Measurements from ENCODE around the gene FASLG.
"Not testable (repeated sequence)": the region's sequence is repeated elsewhere in the genome, so short reads cannot be mapped to it uniquely, and the experiment has no call there.

Gene FASLG, protein sequence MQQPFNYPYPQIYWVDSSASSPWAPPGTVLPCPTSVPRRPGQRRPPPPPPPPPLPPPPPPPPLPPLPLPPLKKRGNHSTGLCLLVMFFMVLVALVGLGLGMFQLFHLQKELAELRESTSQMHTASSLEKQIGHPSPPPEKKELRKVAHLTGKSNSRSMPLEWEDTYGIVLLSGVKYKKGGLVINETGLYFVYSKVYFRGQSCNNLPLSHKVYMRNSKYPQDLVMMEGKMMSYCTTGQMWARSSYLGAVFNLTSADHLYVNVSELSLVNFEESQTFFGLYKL

DNA sequence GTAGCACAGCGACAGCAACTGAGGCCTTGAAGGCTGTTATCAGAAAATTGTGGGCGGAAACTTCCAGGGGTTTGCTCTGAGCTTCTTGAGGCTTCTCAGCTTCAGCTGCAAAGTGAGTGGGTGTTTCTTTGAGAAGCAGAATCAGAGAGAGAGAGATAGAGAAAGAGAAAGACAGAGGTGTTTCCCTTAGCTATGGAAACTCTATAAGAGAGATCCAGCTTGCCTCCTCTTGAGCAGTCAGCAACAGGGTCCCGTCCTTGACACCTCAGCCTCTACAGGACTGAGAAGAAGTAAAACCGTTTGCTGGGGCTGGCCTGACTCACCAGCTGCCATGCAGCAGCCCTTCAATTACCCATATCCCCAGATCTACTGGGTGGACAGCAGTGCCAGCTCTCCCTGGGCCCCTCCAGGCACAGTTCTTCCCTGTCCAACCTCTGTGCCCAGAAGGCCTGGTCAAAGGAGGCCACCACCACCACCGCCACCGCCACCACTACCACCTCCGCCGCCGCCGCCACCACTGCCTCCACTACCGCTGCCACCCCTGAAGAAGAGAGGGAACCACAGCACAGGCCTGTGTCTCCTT, at the start of gene FASLG:
Gene FASLG, plus strand, starts transcription at position 233 of the 583 bp plus-strand sequence. Its CDS starts 99 bp downstream, at position 332.
- no peak for DNase-seq

DNA sequence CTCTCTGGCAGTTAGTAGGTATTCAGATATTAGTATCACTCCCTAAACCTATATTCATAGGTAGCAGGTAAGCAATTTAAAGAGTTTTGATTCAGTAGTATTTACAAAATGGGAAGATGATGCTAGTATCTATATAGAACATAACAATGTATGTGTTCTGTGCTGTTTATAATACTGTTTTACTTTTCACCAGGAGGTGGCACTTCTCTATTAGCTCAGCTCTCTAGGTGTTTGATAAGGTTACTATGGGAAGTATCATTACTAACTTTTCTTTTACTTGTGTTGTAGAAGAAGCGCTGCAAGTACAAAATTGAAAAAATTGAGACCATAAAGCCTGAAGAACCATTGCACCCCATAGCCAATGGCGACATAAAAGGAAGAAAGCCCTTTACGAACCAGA, 49.4 kb upstream of the FASLG start:
- DNase-seq, result no peak

DNA sequence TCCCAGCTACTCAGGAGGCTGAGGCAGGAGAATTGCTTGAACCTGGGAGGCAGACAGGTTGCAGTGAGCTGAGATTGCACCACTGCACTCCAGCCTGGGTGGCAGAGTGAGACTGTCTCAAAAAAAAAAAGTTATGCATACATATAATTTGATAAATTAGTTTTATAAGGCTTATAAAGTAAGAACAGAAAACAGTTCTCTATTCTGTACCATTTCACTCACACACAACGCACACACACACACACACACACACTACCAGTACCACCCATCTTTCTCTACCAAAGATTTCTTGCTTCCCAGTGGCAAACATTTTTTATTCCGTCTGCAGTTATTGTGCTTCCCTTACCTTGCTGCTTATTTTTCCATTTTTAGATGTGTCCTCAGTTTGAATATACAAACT, 46.4 kb upstream of the FASLG start:
- DNase-seq, result no peak

- DNase-seq, result no peak
Measured at GRCh38 chr1:172613294-172613693, 45.6 kb upstream of the FASLG start.

GRCh38 chr1:172616195-172616594, 42.7 kb upstream of the FASLG start:
- no peak for DNase-seq

GRCh38 chr1:172616636-172617035, 42.3 kb upstream of the FASLG start:
- DNase-seq, result no peak

DNA sequence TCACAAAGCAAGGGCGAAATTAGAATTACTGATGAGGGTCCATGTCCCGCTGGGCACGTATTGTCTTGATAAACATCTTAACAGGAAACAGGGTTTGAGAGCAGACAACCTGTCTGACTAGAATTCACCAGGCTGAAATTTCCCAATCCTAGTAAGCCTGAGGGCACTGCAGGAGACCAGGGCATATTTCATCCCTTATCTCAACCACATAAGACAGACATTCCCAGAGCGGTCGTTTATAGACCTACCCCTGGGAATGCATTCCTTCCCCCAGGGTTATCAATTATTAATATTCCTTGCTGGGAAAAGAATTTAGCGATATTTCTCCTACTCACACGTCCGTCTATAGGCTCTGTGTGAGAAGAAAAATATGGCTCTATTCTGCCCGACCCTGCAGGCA, 38.3 kb upstream of the FASLG start:
- not testable (repeated sequence) for DNase-seq

DNA sequence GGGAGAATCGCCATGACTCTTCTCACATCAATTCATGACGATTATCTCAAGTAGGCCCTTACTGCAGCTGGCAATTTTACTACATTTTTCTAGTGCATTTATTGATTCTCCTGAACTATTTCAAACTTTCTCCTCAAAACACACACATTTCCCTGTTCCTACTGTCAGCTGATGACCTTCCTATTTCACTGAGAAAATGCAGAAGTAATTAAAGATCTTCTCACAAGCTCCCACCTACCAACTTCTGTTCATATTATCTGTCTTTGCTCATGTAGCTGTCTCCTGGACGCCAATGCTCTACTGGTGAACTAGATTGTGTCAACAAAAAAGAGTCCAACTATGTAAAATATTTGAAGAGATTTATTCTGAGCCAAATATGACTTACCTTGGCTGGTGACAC, 36.4 kb upstream of the FASLG start:
- no peak for DNase-seq

- DNase-seq, result no peak
Measured at GRCh38 chr1:172623748-172624147, 35.2 kb upstream of the FASLG start.

DNA sequence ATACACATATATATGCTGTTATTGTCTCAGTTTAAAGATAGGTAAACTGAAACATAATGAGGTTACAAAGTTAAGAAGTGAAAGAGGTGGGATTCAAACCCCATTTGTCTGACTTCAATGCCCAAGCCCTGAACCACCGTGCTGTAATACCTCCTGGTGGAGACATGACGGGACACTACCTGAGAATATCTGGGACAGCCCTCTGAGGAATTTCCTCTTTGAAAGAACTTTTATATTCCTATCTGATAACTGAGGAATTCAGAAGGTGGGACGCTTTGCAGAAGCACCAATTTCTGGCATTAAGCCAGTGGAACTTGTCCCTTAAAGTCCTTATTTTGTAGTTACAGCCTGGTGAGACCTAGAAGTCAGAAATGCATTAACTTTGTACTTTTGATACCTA, 32.1 kb upstream of the FASLG start:
- no peak for DNase-seq

DNA sequence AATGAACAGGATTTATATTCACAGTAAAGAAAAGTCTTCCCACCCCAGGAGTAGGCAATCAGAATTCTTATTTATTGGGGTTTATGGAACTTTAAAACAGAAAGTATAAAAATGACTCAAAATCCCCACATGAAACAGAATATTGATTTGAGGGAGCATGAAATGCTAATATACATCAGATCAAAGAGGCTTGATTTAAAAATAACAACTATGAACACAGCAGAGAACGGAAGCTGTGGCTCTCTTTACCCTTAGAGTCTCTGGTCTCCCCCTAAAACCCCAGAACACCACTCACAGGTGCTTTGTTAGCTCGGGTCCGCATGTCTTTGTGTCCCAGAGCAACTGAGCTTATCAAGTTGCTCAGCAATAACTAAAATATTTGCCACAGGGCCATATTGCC, 31.2 kb upstream of the FASLG start:
- no peak for DNase-seq

DNA sequence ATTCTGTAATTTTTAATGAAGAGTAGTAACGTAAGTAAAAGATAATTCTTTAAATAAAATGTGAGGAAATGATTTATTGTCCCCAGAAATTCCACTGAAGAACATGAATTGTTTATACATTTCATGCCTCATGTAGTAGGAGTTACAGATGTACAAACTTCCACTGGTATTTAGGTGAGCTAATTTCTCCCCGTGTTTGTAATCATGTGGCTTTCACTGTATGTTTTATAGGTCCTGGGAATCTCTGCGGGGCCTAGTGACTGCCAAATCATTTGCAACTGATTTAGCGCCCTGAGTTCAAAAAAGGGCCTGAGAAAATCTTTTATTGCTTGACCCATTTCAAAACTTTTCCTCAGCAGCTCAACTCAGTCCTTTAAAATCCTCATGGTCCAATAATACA, 30.5 kb upstream of the FASLG start:
- DNase-seq, result no peak

DNA sequence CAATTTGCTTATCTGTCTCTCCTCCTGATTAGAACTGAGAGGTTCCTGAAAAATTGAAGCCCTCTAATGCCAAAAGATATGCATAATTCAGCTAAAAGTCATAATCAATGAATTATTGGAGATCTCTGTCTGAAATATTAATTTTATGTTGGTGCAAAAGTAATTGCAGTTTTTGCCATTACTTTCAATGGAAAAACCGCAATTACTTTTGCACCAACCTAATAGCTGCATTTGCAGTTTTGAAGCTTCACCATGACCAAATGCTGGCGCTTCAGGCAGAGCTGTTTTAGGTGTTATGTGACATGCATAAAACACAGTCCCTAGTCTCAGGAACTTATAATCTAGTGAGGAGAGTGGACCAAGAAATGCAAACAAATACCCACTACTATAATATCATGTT, 29.7 kb upstream of the FASLG start:
- no peak for DNase-seq

DNA sequence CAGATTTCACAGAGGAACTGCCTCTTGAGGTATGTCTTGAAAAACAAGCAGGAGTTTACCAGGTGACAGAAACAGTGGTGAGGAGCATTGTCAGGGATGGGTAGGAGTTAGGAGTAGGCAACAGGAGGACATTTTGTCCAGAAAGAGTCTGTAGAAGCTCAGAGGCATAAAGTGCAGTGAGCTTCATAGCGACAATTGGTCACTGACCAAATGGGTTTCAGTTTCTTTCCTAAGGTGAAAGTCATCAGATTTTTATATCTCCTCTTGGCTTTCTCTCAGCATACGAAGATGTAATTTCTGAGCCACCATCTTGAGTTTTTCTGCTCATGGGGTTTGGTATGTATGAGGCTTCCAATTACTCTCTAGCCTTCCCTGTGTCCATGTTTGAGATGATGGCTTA, 29.3 kb upstream of the FASLG start:
- no peak for DNase-seq

- DNase-seq, result no peak
Measured at GRCh38 chr1:172630056-172630818, 28.7 kb upstream of the FASLG start.

DNA sequence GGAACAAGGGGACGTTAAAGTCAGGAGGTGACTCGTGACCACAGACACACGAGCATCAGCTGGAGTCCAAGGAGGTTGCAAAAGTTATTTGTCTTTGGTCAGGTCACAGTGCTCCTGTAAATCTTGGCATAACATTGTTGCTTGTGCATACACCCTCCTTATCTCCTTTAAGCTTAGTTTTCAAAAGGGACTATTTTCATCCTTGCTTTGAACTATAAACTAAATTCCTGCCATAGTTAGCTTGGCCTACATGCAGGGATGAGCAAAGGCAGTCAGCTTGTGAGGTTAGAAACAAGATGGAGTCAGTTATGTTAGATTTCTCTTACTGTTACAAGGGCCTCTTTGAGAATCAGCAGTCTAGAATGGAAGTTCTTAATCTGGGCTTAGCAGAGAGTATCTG, 28.0 kb upstream of the FASLG start:
- DNase-seq, result no peak

DNA sequence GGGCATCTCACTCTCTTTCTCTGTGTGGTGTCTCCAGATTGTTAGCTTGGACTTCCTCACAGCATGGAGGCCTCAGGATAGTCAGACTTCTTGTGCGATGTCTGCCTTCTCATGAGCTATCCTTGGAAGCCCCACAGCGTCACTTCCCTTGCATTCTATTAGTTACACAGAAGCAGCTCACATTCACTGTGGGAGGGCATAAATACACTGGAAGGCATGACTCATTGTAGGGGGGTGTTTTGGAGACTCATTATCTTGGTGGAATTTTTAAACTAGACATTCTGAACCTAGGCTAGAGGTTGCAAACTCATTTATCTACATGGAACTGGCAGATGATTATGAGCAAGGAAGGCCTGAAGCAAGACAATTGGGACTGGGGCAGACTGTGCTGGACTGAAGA, 21.4 kb upstream of the FASLG start:
- no peak for DNase-seq

- DNase-seq, result no peak
Measured at GRCh38 chr1:172638249-172638648, 20.7 kb upstream of the FASLG start.

DNA sequence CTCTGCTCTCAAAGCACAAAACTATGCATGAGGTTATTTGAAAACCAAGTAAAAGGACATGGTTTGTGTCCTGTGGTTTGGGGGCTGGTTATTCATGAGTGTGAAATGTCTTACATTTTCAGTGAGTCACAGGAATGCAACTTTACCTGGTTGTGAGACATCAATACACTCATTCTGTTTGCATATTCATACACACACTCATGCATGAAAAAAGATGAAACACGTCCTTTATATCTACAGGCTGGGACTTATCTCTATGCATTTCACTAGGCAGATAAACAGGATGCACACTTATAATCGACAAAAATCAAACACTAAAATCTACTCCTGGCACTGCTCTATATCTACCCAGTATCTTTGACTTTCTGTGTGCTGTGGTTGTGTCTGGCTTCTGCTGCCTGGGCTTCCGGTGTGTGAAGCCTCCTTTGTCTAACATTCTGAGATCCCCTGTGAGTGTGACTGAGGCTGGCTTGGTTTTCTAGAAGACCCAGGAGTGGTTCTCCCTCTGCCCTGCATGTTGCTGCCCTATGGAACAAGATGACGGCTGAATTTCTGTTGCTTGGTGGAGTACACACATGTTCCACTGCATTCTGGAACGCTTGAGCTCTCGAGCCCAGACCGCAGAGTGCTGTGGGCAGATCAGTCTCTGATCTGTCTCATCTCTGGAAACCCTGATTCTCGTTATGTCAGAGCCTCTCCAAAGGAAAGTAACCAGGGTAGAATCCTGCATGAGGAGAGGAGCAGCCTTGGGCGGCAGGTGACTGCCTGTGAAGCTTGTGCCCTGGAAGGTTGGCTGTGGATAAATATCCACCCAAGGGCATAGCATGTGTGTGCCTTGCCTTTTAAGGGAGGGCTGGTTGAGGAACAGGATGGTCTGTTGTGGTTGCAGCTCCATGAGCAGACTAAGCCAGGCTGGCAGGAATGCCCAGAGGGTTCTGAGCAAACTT, 19.7 kb upstream of the FASLG start:
- no peak for DNase-seq

DNA sequence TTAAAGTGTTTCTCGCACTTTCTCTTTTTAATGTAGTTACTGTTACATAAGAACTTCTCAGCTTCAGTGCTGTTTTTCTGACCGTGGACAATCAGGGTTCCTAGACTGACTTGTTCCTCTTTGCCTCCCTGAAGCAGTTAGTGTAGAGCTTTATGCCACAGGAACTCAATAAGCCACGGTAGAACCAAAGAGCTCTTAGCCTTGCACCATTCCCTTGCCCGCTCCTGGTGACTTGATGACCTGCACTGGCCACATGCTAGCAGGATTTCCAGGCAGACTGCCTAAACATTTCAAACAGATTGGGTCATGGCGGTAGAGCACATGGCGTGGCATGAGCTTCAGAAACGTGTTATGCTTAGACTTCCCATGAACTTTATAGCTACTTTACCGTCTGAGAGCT, 18.8 kb upstream of the FASLG start:
- no peak for DNase-seq

- no peak for DNase-seq
Measured at GRCh38 chr1:172641492-172641891, 17.4 kb upstream of the FASLG start.

GRCh38 chr1:172642970-172643369, 15.9 kb upstream of the FASLG start:
- DNase-seq, result no peak

- no peak for DNase-seq
Measured at GRCh38 chr1:172646653-172647052, 12.2 kb upstream of the FASLG start.
